ENCODE measurements around the gene RARB. TPM values are rescaled to one million over a fixed set of nuclear protein-coding genes. Genes with fewer than 3 reads are reported as not detected.

The RARB gene
- polyA plus RNA-seq, 1 donor (not counting 4 experiments of a cell fraction or from before 2014, with no cell fraction given): 0.03 TPM

- Histone ChIP-seq H3K36me3 (ENCODE audit: control insufficient read depth in 2 of 2, extremely low read depth in 1 of 2, insufficient read depth in 2 of 2, low read length in 2 of 2) (no peaks in the 10 kb centered on the region), H3K79me2 (ENCODE audit: control insufficient read depth, insufficient read depth, low read length) (no peaks in the 10 kb centered on the region), H3K4me3 (ENCODE audit: control insufficient read depth in 2 of 3, extremely low read depth in 1 of 3, insufficient read depth in 2 of 3, low read depth in 1 of 3, low read length in 3 of 3) (no peak overlapping the region), H3K9me1 (ENCODE audit: control insufficient read depth, extremely low read depth, insufficient read depth, low read length) (no peaks in the 10 kb centered on the region), H2AFZ (ENCODE audit: control insufficient read depth, low read length) (no peak overlapping the region), H3K4me1 (ENCODE audit: control insufficient read depth, extremely low read depth, insufficient read depth, low read length) (no peaks in the 10 kb centered on the region), H4K20me1 (ENCODE audit: control insufficient read depth, extremely low read depth, insufficient read depth, low read length) (no peaks in the 10 kb centered on the region), H3K27me3 (ENCODE audit: control insufficient read depth, extremely low read depth, insufficient read depth, low read length) (no peaks in the 10 kb centered on the region), H3K4me2 (ENCODE audit: control insufficient read depth, extremely low read depth, insufficient read depth, low read depth, low read length) (no peak overlapping the region), H3K27ac (ENCODE audit: control insufficient read depth, insufficient read depth, low read length) (no peak overlapping the region), H3K9me3 (ENCODE audit: control insufficient read depth, low read depth, low read length) (no peaks in the 10 kb centered on the region), H3K9ac (ENCODE audit: control insufficient read depth, extremely low read depth, insufficient read depth, low read length) (no peak overlapping the region)
- TF ChIP-seq CTCF (optimal IDR thresholded peaks at IDR 0.05 in 1 of 3, IDR thresholded peaks at IDR 0.05 in 1 of 3, conservative IDR thresholded peaks at IDR 0.05 in 1 of 3; ENCODE audit: extremely low read depth in 1 of 3, insufficient read depth in 2 of 3, low read length in 3 of 3) (no peak), EZH2 (IDR thresholded peaks at IDR 0.05; ENCODE audit: low read length) (no peak)
- dilution Hi-C loops (cut with MboI; ENCODE audit: extremely low pct_ligation_motif_present, low sequenced_read_pairs): no loop called here
- FAIRE-seq (no peak), DNase-seq (ENCODE audit: low read depth, low spot score) (no peak)
Observed at GRCh38 chr3:25587526-25587925, 159.5 kb downstream of the RARB start.

GRCh38 chr3:25587975-25588374, 159.9 kb downstream of the RARB start:
- H3K4me1 ChIP-seq (ENCODE audit: control insufficient read depth, extremely low read depth, insufficient read depth, low read length): peaks cover 4% of the 10 kb centered on the region
- H3K9ac ChIP-seq (ENCODE audit: control insufficient read depth, extremely low read depth, insufficient read depth, low read length): no peak overlapping the region
- no peaks in the 10 kb centered on the region for H3K27me3 ChIP-seq (ENCODE audit: control insufficient read depth, extremely low read depth, insufficient read depth, low read length)
- no peaks in the 10 kb centered on the region for H3K9me1 ChIP-seq (ENCODE audit: control insufficient read depth, extremely low read depth, insufficient read depth, low read length)
- no peak overlapping the region for H3K4me3 ChIP-seq (ENCODE audit: control insufficient read depth in 2 of 3, extremely low read depth in 1 of 3, insufficient read depth in 2 of 3, low read depth in 1 of 3, low read length in 3 of 3)
- TF ChIP-seq CTCF (optimal IDR thresholded peaks at IDR 0.05 in 1 of 3, IDR thresholded peaks at IDR 0.05 in 1 of 3, conservative IDR thresholded peaks at IDR 0.05 in 1 of 3; ENCODE audit: extremely low read depth in 1 of 3, insufficient read depth in 2 of 3, low read length in 3 of 3): no peak
- no peak for TF ChIP-seq EZH2 (IDR thresholded peaks at IDR 0.05; ENCODE audit: low read length)
- H4K20me1 ChIP-seq (ENCODE audit: control insufficient read depth, extremely low read depth, insufficient read depth, low read length): no peaks in the 10 kb centered on the region
- dilution Hi-C loops (cut with MboI; ENCODE audit: extremely low pct_ligation_motif_present, low sequenced_read_pairs): no loop called here
- FAIRE-seq (no peak), DNase-seq (ENCODE audit: low read depth, low spot score) (no peak)
- H3K79me2 ChIP-seq (ENCODE audit: control insufficient read depth, insufficient read depth, low read length): no peaks in the 10 kb centered on the region
- H3K9me3 ChIP-seq (ENCODE audit: control insufficient read depth, low read depth, low read length): no peaks in the 10 kb centered on the region
- H3K27ac ChIP-seq (ENCODE audit: control insufficient read depth, insufficient read depth, low read length): no peak overlapping the region
- H3K4me2 ChIP-seq (ENCODE audit: control insufficient read depth, extremely low read depth, insufficient read depth, low read depth, low read length): no peak overlapping the region
- H3K36me3 ChIP-seq (ENCODE audit: control insufficient read depth in 2 of 2, extremely low read depth in 1 of 2, insufficient read depth in 2 of 2, low read length in 2 of 2): no peaks in the 10 kb centered on the region
- H2AFZ ChIP-seq (ENCODE audit: control insufficient read depth, low read length): no peak overlapping the region
